Measurements from ENCODE around the gene TMEFF1.

DNA sequence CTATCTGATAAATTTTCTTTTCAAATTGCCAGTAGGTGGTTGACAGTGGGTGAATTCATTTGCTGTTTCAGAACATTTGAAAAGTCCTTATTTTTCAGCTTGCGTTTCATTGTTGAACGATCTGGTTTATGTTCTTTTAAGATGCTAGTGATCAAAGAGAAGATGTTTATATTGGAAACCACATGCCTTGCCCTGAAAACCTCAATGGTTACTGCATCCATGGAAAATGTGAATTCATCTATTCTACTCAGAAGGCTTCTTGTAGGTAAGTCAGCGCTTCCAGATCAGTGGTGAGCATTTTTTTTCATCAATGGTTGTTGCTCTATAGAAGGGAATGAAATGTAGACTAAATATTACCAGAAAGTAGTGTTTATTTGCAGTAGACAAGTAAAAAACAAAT is 88.3 kb downstream of the TMEFF1 start:
- no peak for TF ChIP-seq POLR2A (IDR thresholded peaks at IDR 0.05)
- TF ChIP-seq, protein P1, sequence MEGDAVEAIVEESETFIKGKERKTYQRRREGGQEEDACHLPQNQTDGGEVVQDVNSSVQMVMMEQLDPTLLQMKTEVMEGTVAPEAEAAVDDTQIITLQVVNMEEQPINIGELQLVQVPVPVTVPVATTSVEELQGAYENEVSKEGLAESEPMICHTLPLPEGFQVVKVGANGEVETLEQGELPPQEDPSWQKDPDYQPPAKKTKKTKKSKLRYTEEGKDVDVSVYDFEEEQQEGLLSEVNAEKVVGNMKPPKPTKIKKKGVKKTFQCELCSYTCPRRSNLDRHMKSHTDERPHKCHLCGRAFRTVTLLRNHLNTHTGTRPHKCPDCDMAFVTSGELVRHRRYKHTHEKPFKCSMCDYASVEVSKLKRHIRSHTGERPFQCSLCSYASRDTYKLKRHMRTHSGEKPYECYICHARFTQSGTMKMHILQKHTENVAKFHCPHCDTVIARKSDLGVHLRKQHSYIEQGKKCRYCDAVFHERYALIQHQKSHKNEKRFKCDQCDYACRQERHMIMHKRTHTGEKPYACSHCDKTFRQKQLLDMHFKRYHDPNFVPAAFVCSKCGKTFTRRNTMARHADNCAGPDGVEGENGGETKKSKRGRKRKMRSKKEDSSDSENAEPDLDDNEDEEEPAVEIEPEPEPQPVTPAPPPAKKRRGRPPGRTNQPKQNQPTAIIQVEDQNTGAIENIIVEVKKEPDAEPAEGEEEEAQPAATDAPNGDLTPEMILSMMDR (IDR thresholded peaks at IDR 0.05): no peak

Data from thyroid gland (tissue), 4 donors.